SK-N-SH (cell line): ENCODE measurements around the gene GH2. TPM values are rescaled to one million over a fixed set of nuclear protein-coding genes. Genes with fewer than 3 reads are reported as not detected.
"Not testable (repeated sequence)": the region's sequence is repeated elsewhere in the genome, so short reads cannot be mapped to it uniquely, and the experiment has no call there.

Source experiments
- CTCF ChIA-PET: fragments of 300-600, 350-600 bp; formaldehyde crosslinking; extraction: SDS; loops from one replicate; lab custom pipeline; 2021; lab: Yijun Ruan, JAX
- POLR2A ChIA-PET: fragments of 350-600 bp; sonication (Branson Sonifier 250); formaldehyde crosslinking; extraction: SDS; loops from one replicate; lab custom pipeline; 2020; ENCODE audit warnings: antibody characterized with exemption, inconsistent platforms; lab: Yijun Ruan, JAX
- DNase-seq: peaks from one replicate; pipeline ENCODE4 v3.0.0; 2012
- H2AFZ ChIP-seq: fragments of 200-600 bp; sonication (generic); 2 replicates; pipeline ENCODE4 v1.8.1; 2016; ENCODE audit warnings: antibody characterized with exemption, mild to moderate bottlenecking, low read depth
- H3F3A ChIP-seq: fragments of 200-600 bp; sonication (generic); replicated peaks from 2 replicates; pipeline ENCODE3; 2016; ENCODE audit warnings: antibody characterized with exemption, mild to moderate bottlenecking; ENCODE audit not compliant: insufficient read depth
- H3K27ac ChIP-seq, 2 experiments: fragments of 200-500 bp in 1 of 2; fragments of 200-600 bp in 1 of 2; sonication (Bioruptor generic) in 1 of 2; sonication (generic), shearing (Covaris generic) in 1 of 2; 2 replicates each; pipeline versions ENCODE4 v1.5.1 to v1.6.1; 2014 to 2016; ENCODE audit warnings: low read depth in 2 of 2, inconsistent platforms in 1 of 2, low read length in 1 of 2, mild to moderate bottlenecking in 1 of 2, mixed read lengths in 1 of 2
- H3K27me3 ChIP-seq: fragments of 200-600 bp; sonication (generic), shearing (Covaris generic); 2 replicates; pipeline ENCODE4 v1.6.1; 2016; ENCODE audit warnings: mixed run types; ENCODE audit not compliant: insufficient read depth
- H3K36me3 ChIP-seq, 2 experiments: fragments of 200-500 bp in 1 of 2; fragments of 200-600 bp in 1 of 2; sonication (Bioruptor generic) in 1 of 2; sonication (generic) in 1 of 2; replicated peaks in 1 of 2; 2 replicates each; pipeline versions ENCODE3 to v1.5.1; 2014 to 2016; ENCODE audit warnings: low read length in 1 of 2, mild to moderate bottlenecking in 1 of 2; ENCODE audit not compliant: insufficient read depth in 2 of 2, control insufficient read depth in 1 of 2
- H3K4me1 ChIP-seq, 2 experiments: fragments of 200-500 bp in 1 of 2; fragments of 200-600 bp in 1 of 2; sonication (Bioruptor generic) in 1 of 2; sonication (generic), shearing (Covaris generic) in 1 of 2; 2 replicates each; pipeline versions ENCODE4 v1.5.1 to v1.6.1; 2014 to 2016; ENCODE audit warnings: low read depth in 1 of 2, low read length in 1 of 2, mixed run types in 1 of 2; ENCODE audit not compliant: insufficient read depth in 2 of 2, control insufficient read depth in 1 of 2
- H3K4me2 ChIP-seq: fragments of 200-600 bp; sonication (generic), shearing (Covaris generic); 2 replicates; pipeline ENCODE4 v1.6.1; 2017; ENCODE audit warnings: mixed run types
- H3K4me3 ChIP-seq, 2 experiments: fragments of 200-500 bp in 1 of 2; fragments of 200-600 bp in 1 of 2; sonication (Bioruptor generic) in 1 of 2; sonication (generic), shearing (Covaris generic) in 1 of 2; 2 replicates each; pipeline versions ENCODE4 v1.5.1 to v1.8.1; 2014 to 2016; ENCODE audit warnings: low read depth in 2 of 2, inconsistent platforms in 1 of 2, low read length in 1 of 2, mild to moderate bottlenecking in 1 of 2, mixed read lengths in 1 of 2, moderate library complexity in 1 of 2
- H3K79me2 ChIP-seq: fragments of 200-600 bp; sonication (generic); 2 replicates; pipeline ENCODE4 v1.8.1; 2017; ENCODE audit warnings: mild to moderate bottlenecking; ENCODE audit not compliant: insufficient read depth
- H3K9ac ChIP-seq: fragments of 200-600 bp; sonication (generic); 2 replicates; pipeline ENCODE4 v1.6.1; 2017; ENCODE audit warnings: mixed run types
- H3K9me2 ChIP-seq: fragments of 200-600 bp; sonication (generic); 2 replicates; pipeline ENCODE4 v1.6.1; 2017; ENCODE audit warnings: mixed run types
- H3K9me3 ChIP-seq: fragments of 200-600 bp; sonication (generic); 2 replicates; pipeline ENCODE4 v1.6.1; 2017; ENCODE audit warnings: mixed run types, mild to moderate bottlenecking, moderate library complexity
- H4K20me1 ChIP-seq: fragments of 200-600 bp; sonication (generic); 2 replicates; pipeline ENCODE4 v1.6.1; 2017; ENCODE audit warnings: mild to moderate bottlenecking, mixed run types; ENCODE audit not compliant: insufficient read depth
- CTCF ChIP-seq: fragments of 200-600 bp; sonication (generic); IDR thresholded peaks from 2 replicates; pipeline ENCODE4 v1.6.1; 2017; ENCODE audit warnings: antibody characterized with exemption, mild to moderate bottlenecking, moderate library complexity
- ELF1 ChIP-seq: IDR thresholded peaks from 2 replicates; pipeline ENCODE4 v1.4.0; 2012
- FOXJ3 ChIP-seq: sonication (generic); formaldehyde crosslinking; IDR thresholded peaks from 2 replicates; pipeline ENCODE4 v1.5.1; 2020; ENCODE audit warnings: mild to moderate bottlenecking, missing genetic modification reagents
- FOXM1 ChIP-seq: IDR thresholded peaks from 2 replicates; pipeline ENCODE4 v1.4.0; 2012; ENCODE audit warnings: low read depth, mild to moderate bottlenecking
- MAX ChIP-seq: IDR thresholded peaks from 2 replicates; pipeline ENCODE4 v1.4.0; 2012; ENCODE audit warnings: low read depth
- NRF1 ChIP-seq: IDR thresholded peaks from 2 replicates; pipeline ENCODE4 v1.6.1; 2012; ENCODE audit warnings: low read depth, mild to moderate bottlenecking, low read length
- PBX3 ChIP-seq: IDR thresholded peaks from 2 replicates; pipeline ENCODE4; 2012
- RCOR1 ChIP-seq: fragments of 150-350 bp; IDR thresholded peaks from 2 replicates; pipeline ENCODE4 v1.6.1; 2017; ENCODE audit warnings: antibody characterized with exemption, low read length
- REST ChIP-seq: IDR thresholded peaks from 2 replicates; pipeline ENCODE4 v1.6.1; 2012; ENCODE audit warnings: mild to moderate bottlenecking, low read depth, low read length, moderate library complexity
- RFX5 ChIP-seq: IDR thresholded peaks from 2 replicates; pipeline ENCODE4 v1.6.1; 2012; ENCODE audit warnings: mild to moderate bottlenecking, improper control_type of control experiment, low read length
- TAF1 ChIP-seq: IDR thresholded peaks from 2 replicates; pipeline ENCODE4 v1.6.1; 2012; ENCODE audit warnings: low read depth, mild to moderate bottlenecking, low read length, moderate library complexity, borderline replicate concordance
- USF2 ChIP-seq: fragments of 150-350 bp; IDR thresholded peaks from 2 replicates; pipeline ENCODE4 v1.6.1; 2017; ENCODE audit warnings: antibody characterized with exemption, low read length, low read depth, borderline replicate concordance
- YY1 ChIP-seq: IDR thresholded peaks from 2 replicates; pipeline ENCODE4 v1.4.0; 2012; ENCODE audit warnings: low read depth, mild to moderate bottlenecking
- ZBTB33 ChIP-seq: IDR thresholded peaks from 2 replicates; pipeline ENCODE4 v1.4.0; 2012; ENCODE audit warnings: low read depth, borderline replicate concordance
- WGBS: methylation state at CpG from one replicate; pipeline ENCODE4 v1.1.6; 2017; ENCODE audit warnings: low lambda C conversion rate; 5-methylcytosine and 5-hydroxymethylcytosine counted together
- polyA plus RNA-seq, 3 experiments: library from polyadenylated mRNA; depleted of rRNA; stranded (reverse); fragments of >200 nt; gene quantifications; 2 replicates each; pipeline ENCODE4 v1.2.3, GENCODE V29; 2012

The GH2 gene
- polyA plus RNA-seq, 1 of the 3 experiments (the other 2 are of a cell fraction), result not detected

- H3K9me2 ChIP-seq, H3K27ac ChIP-seq, DNase-seq, H3K4me3 ChIP-seq, H3K4me2 ChIP-seq, POLR2A ChIA-PET, H3K79me2 ChIP-seq, H3K36me3 ChIP-seq, H3F3A ChIP-seq, H3K9ac ChIP-seq, H3K9me3 ChIP-seq, H3K4me1 ChIP-seq, H4K20me1 ChIP-seq, H2AFZ ChIP-seq: not testable (repeated sequence)
- H3K27me3 ChIP-seq, result peaks cover 50% of the 10 kb centered on the region
- WGBS, result 41% methylated on average over 10 of the region's 10 CpGs
- CTCF ChIA-PET, result interaction anchor here (1.1 to 6.7 kb wide), 11 partner anchors 13 to 218 kb away, joined by 3 to 214 read pairs (median 10); partner anchors contain the start of gene CD79B
Observed at GRCh38 chr17:63915753-63916152, 34.0 kb upstream of the GH2 start.

- TF ChIP-seq REST (no peak), MAX (no peak), ZBTB33 (no peak), NRF1 (no peak), ELF1 (no peak), CTCF (no peak), FOXJ3 (CRISPR knock-in tag) (no peak), RFX5 (no peak), TAF1 (no peak), PBX3 (no peak), RCOR1 (no peak), USF2 (no peak), YY1 (no peak), FOXM1 (no peak)
- ChIA-PET CTCF (interaction anchor here (1.4 to 6.7 kb wide), 4 partner anchors 55 to 219 kb away, joined by 3 to 214 read pairs (median 50); no protein-coding TSS in a partner anchor), POLR2A (no interaction called here)
- Histone ChIP-seq H3K79me2 (no peaks in the 10 kb centered on the region), H3K27ac (no peak overlapping the region), H4K20me1 (no peaks in the 10 kb centered on the region), H3K4me1 (no peaks in the 10 kb centered on the region; a peak in 1 of 4 replicates), H3K4me3 (no peak overlapping the region), H3F3A (no peaks in the 10 kb centered on the region), H2AFZ (no peak overlapping the region), H3K9ac (no peak overlapping the region), H3K27me3 (peaks cover 50% of the 10 kb centered on the region), H3K4me2 (no peak overlapping the region), H3K36me3 (no peaks in the 10 kb centered on the region), H3K9me2 (no peaks in the 10 kb centered on the region), H3K9me3 (no peaks in the 10 kb centered on the region)
- 92% methylated on average over 7 of the region's 7 CpGs for WGBS
- no peak for DNase-seq
Observed at GRCh38 chr17:63914471-63914870, 32.7 kb upstream of the GH2 start.
